ENCODE data around the gene NMNAT2.

Gene NMNAT2

DNA sequence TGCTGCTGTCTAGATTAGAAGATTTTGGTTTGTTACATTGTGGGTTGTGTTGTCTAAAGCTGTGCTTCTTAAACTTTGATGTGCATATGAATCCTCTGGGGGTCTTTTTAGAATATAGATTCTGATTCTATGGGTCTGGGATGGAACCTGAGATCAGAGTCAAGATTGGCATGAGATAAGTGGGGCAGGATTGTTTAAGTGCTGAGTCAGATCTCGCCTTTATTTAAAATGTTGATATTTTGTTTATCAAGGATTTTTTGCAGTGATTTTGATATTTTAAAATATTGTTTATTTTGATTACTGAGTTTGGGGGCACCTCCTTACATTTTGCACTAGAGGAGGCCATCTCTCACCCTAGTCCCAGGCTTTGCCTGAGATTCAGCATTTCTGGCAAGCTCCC, 117.4 kb downstream of the NMNAT2 start:
- TF ChIP-seq, protein P1, sequence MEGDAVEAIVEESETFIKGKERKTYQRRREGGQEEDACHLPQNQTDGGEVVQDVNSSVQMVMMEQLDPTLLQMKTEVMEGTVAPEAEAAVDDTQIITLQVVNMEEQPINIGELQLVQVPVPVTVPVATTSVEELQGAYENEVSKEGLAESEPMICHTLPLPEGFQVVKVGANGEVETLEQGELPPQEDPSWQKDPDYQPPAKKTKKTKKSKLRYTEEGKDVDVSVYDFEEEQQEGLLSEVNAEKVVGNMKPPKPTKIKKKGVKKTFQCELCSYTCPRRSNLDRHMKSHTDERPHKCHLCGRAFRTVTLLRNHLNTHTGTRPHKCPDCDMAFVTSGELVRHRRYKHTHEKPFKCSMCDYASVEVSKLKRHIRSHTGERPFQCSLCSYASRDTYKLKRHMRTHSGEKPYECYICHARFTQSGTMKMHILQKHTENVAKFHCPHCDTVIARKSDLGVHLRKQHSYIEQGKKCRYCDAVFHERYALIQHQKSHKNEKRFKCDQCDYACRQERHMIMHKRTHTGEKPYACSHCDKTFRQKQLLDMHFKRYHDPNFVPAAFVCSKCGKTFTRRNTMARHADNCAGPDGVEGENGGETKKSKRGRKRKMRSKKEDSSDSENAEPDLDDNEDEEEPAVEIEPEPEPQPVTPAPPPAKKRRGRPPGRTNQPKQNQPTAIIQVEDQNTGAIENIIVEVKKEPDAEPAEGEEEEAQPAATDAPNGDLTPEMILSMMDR (IDR thresholded peaks at IDR 0.05; ENCODE audit: insufficient read depth, missing control alignments), result no peak
- DNase-seq (ENCODE audit: insufficient read length, low spot score) (no peak), FAIRE-seq (no peak)

DNA sequence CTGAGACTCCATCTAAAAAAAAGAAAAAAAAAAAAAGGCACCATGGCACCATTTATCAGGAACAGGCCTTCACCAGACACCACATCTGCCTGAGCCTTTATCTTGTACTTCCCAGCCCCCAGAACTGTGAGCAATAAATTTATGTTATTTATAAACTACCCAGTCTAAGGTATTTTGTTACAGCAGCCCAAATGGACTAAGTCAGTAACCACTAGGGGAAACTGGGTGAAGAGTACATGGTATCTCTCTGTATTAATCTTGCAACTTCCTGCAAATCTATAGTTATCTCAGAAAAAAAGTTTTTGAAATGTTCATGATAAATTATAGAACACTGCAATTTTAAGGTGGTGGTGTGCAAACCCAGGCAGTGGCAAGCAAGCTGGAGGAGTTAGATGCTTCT, 117.8 kb downstream of the NMNAT2 start:
- DNase-seq (ENCODE audit: insufficient read length, low spot score), result no peak
- no peak for FAIRE-seq

DNA sequence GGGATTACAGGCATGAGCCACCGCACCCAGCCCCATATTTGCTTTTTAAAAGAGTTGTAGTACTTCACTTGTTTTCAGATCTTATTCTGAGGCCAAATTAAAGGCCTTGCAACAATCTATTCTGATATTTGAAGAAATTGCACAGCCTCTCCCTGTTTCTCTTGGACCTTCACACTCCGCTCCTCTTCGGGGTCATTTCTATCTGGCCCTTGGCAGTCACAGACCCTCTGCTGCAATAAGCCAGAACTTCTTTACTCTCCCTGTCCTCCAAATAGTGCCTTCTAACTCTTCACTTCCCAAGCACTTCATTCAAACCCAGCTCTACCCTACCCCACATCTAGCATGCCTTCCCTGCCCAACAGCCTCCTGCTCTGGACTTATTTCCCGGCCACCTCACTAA, 121.4 kb downstream of the NMNAT2 start:
- DNase-seq (ENCODE audit: insufficient read length, low spot score) (no peak), FAIRE-seq (no peak)
- TF ChIP-seq, protein P1 (IDR thresholded peaks at IDR 0.05; ENCODE audit: insufficient read depth, missing control alignments), result no peak

More for the DNA sequence above, 117.8 kb downstream of the NMNAT2 start:
- TF ChIP-seq, protein P1 (IDR thresholded peaks at IDR 0.05; ENCODE audit: insufficient read depth, missing control alignments), result no peak

DNA sequence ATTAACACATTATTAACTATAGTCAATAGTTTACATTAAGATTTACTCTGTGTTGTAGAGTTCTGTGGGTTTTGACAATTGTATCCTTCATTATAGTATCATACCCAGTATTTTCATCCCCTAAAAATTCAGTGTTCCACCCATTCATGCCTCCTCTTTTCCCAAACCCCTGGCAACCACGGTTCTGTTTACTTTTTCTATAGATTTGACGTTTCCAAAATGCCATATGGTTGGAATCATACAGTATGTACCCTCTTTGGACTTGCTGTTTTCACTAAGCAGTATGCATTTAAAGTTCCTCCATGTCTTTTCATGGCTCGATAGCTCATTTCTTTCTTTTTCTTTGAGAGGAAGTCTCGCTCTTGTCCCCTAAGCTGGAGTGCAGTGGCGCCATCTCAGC, 122.7 kb downstream of the NMNAT2 start:
- FAIRE-seq (no peak), DNase-seq (ENCODE audit: insufficient read length, low spot score) (no peak)
- TF ChIP-seq, protein P1 (IDR thresholded peaks at IDR 0.05; ENCODE audit: insufficient read depth, missing control alignments), result no peak

DNA sequence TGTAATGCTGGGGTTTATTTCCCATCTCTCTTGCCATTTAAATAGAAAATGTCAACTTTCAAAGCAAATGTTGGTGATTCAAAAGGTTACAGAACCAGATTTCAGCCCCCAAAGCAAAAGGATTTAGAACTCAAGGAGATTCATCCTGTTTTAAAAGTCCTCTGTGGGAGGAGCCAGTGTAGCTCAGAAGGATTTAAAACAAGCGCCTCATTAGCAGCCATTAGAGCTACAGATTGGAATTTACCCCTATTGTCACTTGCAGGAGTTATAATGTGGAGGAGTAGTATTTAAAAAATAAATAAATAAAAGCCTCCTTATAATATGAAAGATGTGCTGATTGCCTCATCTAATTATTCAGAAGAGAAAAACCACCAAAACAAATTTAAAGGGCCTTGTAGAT, 124.3 kb downstream of the NMNAT2 start:
- FAIRE-seq (peak; percentile 38), DNase-seq (ENCODE audit: insufficient read length, low spot score) (peak; percentile 55)
- TF ChIP-seq, protein P1 (IDR thresholded peaks at IDR 0.05; ENCODE audit: insufficient read depth, missing control alignments), result no peak

DNA sequence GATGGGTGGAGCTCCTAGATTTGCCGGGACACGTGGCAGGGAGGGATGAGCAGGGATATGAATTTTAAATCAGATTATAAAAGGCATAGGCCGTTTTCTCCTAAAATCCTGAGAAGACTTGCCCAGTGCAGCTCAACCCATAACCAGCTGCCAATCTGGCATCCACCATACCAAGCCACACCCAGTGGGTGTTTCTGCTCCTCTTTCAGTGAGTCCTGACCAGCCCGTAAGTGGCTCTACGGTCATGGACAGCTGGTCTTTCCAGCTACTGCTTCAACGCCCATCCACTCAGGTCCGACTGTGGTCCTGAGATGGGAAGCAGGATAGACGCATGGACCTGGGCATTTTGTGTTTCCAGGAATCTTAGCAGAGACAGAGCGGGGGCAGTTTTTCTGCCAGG, 124.9 kb downstream of the NMNAT2 start:
- DNase-seq (ENCODE audit: insufficient read length, low spot score) (no peak), FAIRE-seq (no peak)
- TF ChIP-seq, protein P1 (IDR thresholded peaks at IDR 0.05; ENCODE audit: insufficient read depth, missing control alignments), result no peak

DNA sequence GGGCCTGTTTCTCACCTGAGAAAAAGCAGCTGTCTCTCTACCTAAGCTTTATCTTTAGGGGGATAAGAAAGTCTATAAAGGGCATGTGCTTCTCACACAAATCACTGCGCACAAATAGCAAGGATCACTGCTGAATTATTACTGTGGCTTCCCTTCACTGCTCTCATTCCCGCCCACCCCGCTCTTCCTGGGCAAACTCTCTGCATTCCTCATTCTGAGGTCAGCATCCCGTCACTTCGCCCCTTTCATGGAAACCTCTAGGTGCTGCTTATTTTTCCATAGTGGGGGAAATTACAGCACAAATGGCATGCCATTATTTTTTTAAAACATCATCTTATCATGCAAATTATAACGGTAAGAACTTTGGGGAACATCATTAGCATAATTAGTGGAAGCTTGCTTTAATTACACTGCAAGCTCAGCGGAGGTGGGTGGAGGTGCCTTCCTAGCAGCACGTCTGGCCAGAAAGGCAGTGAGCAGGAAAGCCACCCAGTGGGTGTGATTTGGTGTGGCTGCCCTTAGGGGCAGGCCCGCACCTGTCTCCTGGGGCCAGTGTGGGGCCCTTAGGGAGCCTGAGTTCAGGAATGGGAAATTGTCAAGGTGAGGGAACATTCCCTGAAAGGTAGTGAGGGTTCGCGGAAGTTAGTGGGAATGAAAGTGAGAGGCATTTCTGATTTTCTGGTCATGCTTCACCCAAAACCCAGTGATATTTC, 126.2 kb downstream of the NMNAT2 start:
- DNase-seq (ENCODE audit: insufficient read length, low spot score), result no peak
- TF ChIP-seq, protein P1 (IDR thresholded peaks at IDR 0.05; ENCODE audit: insufficient read depth, missing control alignments), result no peak
- no peak for FAIRE-seq
